ENCODE data around the gene HERPUD2. TPM values are rescaled to one million over a fixed set of nuclear protein-coding genes. Genes with fewer than 3 reads are reported as not detected.

HERPUD2 gene
- total and polyA plus RNA-seq, 2 of the 8 experiments (the other 6 are each of a cell fraction or from before 2014, with no cell fraction given), result 18.3 to 27.3 TPM

GRCh38 chr7:35691827-35692307 is 3.1 kb downstream of the HERPUD2 start:
- FAIRE-seq (no peak), DNase-seq (ENCODE audit: low read depth in 1 of 2, low spot score in 2 of 2) (no peak)
- 81% methylated on average over 6 of the region's 6 CpGs; no CpG with 5 or more reads in 1 of the 2 experiments for WGBS, 2 experiments (ENCODE audit: extremely low coverage in 1 of 2, insufficient coverage in 1 of 2, insufficient read length in 1 of 2, insufficient replicate concordance in 2 of 2, low coverage in 1 of 2, low lambda C conversion rate in 2 of 2, missing lambda C conversion rate in 1 of 2)
- Histone ChIP-seq H3K27ac (ENCODE audit: low read depth, low read length) (no peak overlapping the region), H2BK20ac (ENCODE audit: low read length) (no peak overlapping the region), H3K27me3 (replicated peaks in 1 of 4; ENCODE audit: control insufficient read depth in 3 of 4, extremely low read depth in 1 of 4, insufficient read depth in 3 of 4, low read length in 3 of 4) (no peaks in the 10 kb centered on the region; a peak in 3 of 7 replicates), H3K23ac (ENCODE audit: insufficient read length) (no peak overlapping the region), H3K4me3 (ENCODE audit: extremely low read depth in 1 of 4, insufficient read depth in 2 of 4, low read depth in 3 of 4, low read length in 4 of 4) (peak overlapping the region in 2 of 4 experiments; percentile 9 to 90; a peak in 3 of 8 replicates), H3K4me1 (replicated peaks in 1 of 4; ENCODE audit: control insufficient read depth in 3 of 4, insufficient read depth in 4 of 4, low read length in 3 of 4) (peaks cover 2 to 6% (median 4%) of the 10 kb centered on the region in 4 experiments; a peak in 5 of 7 replicates), H4K20me1 (replicated peaks in 1 of 2; ENCODE audit: control insufficient read depth in 1 of 2, insufficient read depth in 2 of 2, low read length in 2 of 2) (peaks cover 0 to 2% of the 10 kb centered on the region in 2 experiments), H2BK120ac (replicated peaks; ENCODE audit: low read depth, low read length) (no peak overlapping the region), H2BK12ac (ENCODE audit: low read depth, low read length) (no peak overlapping the region), H3K4me2 (ENCODE audit: insufficient read depth in 1 of 2, low read depth in 2 of 2, low read length in 2 of 2) (peak overlapping the region; percentile 3 to 95; a peak in 2 of 4 replicates), H4K8ac (ENCODE audit: extremely low read depth, insufficient read depth, low read length) (no peak overlapping the region), H3K79me1 (ENCODE audit: low read depth, low read length) (no peaks in the 10 kb centered on the region; the same call in 1 of the 2 replicates), H3K56ac (replicated peaks; ENCODE audit: insufficient read length, low read depth, low read length) (no peak overlapping the region), H3K9me3 (ENCODE audit: insufficient read depth in 2 of 2, low read depth in 1 of 2, low read length in 1 of 2) (no peaks in the 10 kb centered on the region), H4K5ac (ENCODE audit: insufficient read length, low read depth, low read length) (no peak overlapping the region), H2BK5ac (ENCODE audit: low read depth, low read length) (no peak overlapping the region), H3K79me2 (ENCODE audit: control insufficient read depth in 1 of 2, insufficient read depth in 2 of 2, low read length in 2 of 2) (peaks cover 0 to 61% of the 10 kb centered on the region in 2 experiments; a peak in 2 of 4 replicates), H2BK15ac (ENCODE audit: low read length) (no peak overlapping the region), H4K91ac (replicated peaks; ENCODE audit: insufficient read length, low read length) (no peak overlapping the region), H3K14ac (ENCODE audit: insufficient read length) (no peak overlapping the region), H3K9ac (replicated peaks in 1 of 4; ENCODE audit: extremely low read depth in 1 of 4, low read depth in 3 of 4, low read length in 3 of 4) (no peak overlapping the region), H2AFZ (ENCODE audit: low read length) (no peak overlapping the region), H3K4ac (replicated peaks; ENCODE audit: insufficient read length, low read depth, low read length) (no peak overlapping the region), H3K23me2 (ENCODE audit: low read depth, low read length) (peaks cover 6% of the 10 kb centered on the region; the same call in 1 of the 2 replicates), H3K36me3 (ENCODE audit: control insufficient read depth in 2 of 4, insufficient read depth in 4 of 4, low read length in 3 of 4) (peaks cover 0 to 2% (median 0%) of the 10 kb centered on the region in 4 experiments; a peak in 1 of 8 replicates), H2AK5ac (ENCODE audit: low read depth, low read length) (no peak overlapping the region), H3K18ac (ENCODE audit: extremely low read depth, low read length) (no peak overlapping the region)
- CTCF ChIA-PET (ENCODE audit: partially characterized antibody), result no interaction called here
- no peak for TF ChIP-seq BACH1 (IDR thresholded peaks at IDR 0.05; ENCODE audit: low read length)
- no peak for TF ChIP-seq SAP30 (IDR thresholded peaks at IDR 0.05; ENCODE audit: insufficient read depth, insufficient replicate concordance, low read length)
- TF ChIP-seq CTCF (IDR thresholded peaks at IDR 0.05; ENCODE audit: control extremely low read depth in 1 of 3, insufficient read depth in 1 of 3, low read depth in 1 of 3, low read length in 3 of 3), result no peak
- TF ChIP-seq POLR2A (IDR thresholded peaks at IDR 0.05; ENCODE audit: control extremely low read depth in 1 of 2, low read depth in 2 of 2, low read length in 2 of 2), result no peak
- TF ChIP-seq SP2 (IDR thresholded peaks at IDR 0.05; ENCODE audit: low read length), result no peak
- no peak for TF ChIP-seq CBX5 (IDR thresholded peaks at IDR 0.05; ENCODE audit: low read depth, low read length)
- POLR2A ChIA-PET (ENCODE audit: partially characterized antibody), result no interaction called here

All from H1 (cell line).